Measurements from ENCODE around the gene CLIC2.
"Not testable (repeated sequence)": the region's sequence is repeated elsewhere in the genome, so short reads cannot be mapped to it uniquely, and the experiment has no call there.

CLIC2 gene

DNA sequence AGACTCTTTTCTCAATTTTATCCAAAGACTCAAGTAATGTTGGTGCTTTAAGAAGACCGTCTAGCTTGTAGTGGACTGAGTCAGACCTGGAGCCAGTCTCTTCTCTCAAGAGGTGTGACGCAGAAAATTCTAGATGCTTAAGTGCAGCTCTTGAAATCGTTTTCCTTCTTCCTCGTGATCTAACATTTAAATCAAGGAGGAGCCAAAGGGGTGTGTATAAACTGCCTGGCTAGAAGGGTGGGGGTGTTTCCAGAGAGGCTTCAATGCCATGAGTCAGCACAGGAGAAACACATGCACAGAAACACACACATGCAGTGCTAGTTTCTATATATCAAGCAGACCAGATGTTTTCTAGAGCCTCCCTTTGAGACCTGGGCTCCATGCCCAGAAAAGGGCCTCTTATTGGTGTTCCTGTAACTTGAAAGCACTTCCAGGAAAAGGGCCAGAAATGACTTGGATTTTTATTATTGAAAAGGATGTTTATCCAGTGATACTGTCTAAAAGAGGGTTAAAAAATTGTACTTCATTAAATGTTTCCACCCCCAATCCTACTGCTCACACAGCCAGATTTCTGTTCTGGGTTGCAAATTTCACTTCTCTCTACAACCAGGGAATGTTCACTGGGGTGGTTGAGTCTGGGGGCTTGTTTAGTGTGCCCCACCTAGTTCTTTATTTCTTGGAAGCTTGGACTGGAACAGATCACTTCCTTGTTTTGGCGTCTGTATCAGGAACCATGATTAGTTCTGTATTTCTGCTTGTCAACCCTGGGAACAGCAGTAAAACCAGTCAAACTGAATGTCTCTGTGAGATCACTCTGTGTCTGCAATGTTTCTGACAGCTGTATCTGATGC lies at the start of gene CLIC2:
Gene CLIC2, minus strand, starts transcription at position 129 of the 851 bp plus-strand sequence. CDS start 187 bp downstream, outside the sequence.
- peak; percentile 23 for DNase-seq (ENCODE audit: low read depth)

DNA sequence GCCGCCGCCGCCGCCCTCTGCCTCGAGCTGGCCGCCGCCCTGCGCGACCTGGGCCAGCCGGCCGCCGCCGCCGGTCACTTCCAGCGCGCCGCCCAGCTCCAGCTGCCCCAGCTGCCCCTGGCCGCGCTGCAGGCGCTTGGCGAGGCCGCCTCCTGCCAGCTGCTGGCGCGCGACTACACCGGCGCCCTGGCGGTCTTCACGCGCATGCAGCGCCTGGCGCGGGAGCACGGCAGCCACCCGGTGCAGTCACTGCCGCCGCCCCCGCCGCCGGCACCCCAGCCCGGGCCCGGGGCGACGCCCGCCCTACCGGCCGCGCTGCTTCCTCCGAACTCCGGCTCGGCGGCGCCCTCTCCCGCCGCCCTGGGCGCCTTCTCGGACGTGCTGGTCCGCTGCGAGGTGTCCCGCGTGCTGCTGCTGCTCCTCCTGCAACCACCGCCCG lies 48.1 kb upstream of the CLIC2 start:
- DNase-seq (ENCODE audit: low read depth) = not testable (repeated sequence)

DNA sequence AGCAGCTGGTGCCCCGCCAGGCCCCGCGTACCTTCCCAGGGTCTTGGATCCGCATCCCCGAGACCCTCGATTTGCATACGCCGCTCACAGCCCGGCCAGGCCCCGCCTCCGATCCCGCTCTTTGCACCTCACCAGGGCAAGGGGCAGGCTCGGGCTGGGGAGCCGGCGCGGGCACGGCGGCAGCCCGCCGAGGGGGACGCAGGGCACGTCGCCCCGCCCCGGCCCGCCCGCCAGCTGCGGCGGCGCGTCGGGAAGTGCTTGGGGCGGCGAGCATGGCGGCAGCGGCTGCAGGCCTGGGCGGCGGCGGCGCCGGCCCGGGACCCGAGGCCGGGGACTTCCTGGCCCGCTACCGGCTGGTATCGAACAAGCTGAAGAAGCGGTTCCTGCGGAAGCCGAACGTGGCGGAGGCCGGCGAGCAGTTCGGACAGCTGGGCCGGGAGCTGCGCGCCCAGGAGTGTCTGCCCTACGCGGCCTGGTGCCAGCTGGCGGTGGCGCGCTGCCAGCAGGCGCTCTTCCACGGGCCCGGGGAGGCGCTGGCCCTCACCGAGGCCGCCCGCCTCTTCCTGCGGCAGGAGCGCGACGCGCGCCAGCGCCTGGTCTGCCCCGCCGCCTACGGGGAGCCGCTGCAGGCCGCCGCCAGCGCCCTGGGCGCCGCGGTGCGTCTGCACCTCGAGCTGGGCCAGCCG lies 47.6 kb upstream of the CLIC2 start, which contains the start of gene F8A2:
Gene F8A2, plus strand, starts transcription at position 253 of the 686 bp plus-strand sequence. Its CDS starts 20 bp downstream, at position 273.
- DNase-seq (ENCODE audit: low read depth) = not testable (repeated sequence)

DNA sequence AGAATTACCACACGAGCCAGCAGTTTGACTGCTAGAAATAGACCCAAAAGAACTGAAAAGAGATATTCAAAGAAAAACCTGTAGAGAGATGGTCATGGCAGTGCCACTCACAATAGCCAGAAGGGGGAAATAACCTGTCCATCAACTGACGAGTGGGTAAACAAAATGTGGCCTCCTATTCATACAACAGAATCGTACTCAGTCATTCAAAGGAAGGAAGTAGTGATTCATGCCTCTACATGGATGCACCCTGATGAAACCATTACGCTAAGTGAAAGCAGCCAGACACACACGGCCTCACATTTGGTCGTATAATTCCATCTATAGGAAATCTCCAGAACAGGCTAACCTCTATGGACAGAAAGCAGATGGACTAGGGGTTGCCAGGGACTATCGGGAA lies 45.4 kb upstream of the CLIC2 start:
- not testable (repeated sequence) for DNase-seq (ENCODE audit: low read depth)

DNA sequence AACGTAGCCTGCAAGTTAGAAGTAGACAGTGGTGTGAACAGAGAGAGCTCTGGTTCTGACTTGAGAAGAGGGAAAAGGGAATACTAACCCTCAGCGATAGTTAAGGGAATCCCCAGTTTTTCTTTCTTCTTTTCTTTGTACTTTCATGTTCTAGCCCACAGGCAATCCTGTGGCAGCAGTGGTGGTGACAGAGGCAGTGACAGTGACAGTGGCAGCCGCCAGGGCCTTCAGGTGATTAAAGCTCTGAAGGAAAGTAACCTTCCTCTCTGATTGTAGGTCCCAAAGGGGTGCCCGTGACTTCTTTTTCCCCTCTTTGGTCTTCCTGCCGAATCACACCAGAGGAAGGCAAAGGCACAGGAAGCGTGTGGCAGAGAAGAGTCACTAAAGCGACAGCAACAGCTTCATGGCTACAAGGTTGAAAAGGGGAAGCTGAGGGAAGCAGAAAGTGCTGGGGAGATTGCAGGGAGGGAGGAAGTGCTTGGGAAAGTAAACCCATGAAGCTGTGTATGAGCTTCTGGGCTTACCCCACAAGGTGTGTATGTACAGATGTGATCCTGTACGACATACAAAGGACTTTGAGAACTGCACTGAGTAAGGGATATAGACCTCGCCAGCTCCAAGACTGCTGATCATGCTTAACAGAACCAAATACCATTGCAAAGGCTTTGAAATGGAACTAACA lies 39.5 kb upstream of the CLIC2 start:
- DNase-seq (ENCODE audit: low read depth) = not testable (repeated sequence)

DNA sequence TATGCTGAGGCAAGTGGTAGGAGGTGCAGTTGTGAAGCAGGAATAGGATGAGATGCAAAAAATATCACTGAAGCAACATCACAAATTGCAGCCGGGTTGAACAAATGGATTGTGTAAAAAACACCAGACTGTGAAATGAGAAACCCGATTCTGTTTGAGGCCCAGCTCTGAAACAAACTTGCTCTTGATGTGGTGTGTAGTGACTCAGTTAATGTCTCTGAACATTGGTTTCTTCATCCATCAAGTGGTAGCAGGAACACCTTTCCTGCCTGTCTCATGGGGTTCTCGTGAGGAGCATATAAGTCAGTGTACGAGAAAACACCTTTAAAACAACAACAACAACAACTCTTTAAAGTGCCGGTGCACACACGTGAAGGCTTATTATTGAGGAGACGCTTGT lies 29.3 kb upstream of the CLIC2 start:
- DNase-seq (ENCODE audit: low read depth) = not testable (repeated sequence)

DNA sequence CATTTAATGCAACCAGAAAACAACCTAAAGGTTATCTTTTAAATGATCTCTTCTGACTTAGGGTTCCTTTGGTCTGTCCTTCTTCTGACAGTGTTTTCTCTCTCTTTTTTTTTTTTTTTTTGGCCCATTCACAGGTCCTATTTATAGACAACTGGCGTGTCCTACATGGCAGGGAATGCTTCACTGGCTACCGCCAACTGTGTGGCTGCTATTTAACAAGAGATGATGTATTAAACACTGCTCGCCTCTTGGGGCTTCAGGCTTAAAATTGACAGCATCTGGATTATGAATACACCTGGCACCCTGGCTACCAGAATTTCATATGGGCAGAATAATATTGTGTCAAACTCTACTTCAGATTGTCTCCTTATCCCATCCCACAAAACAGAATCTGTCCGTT lies 15.0 kb upstream of the CLIC2 start:
- not testable (repeated sequence) for DNase-seq (ENCODE audit: low read depth)

DNA sequence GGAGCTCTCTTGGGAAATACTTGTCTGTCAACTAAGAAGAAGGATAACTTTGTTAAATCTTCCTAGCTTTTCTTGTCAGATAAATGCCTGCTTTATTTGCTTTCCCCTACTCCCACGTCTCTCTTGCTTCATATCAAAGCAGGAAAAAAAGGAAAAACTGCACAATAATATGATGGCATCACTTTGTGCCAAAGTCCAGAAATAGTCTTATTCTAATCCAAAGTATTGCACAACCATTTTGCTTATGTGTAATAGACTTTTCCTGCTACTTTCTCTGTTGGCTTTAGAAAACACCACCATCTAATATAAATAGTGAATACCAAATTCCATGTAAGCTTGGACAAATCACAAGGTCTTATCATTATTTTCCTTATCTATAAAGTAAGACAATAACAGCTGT lies 11.3 kb upstream of the CLIC2 start:
- not testable (repeated sequence) for DNase-seq (ENCODE audit: low read depth)

DNA sequence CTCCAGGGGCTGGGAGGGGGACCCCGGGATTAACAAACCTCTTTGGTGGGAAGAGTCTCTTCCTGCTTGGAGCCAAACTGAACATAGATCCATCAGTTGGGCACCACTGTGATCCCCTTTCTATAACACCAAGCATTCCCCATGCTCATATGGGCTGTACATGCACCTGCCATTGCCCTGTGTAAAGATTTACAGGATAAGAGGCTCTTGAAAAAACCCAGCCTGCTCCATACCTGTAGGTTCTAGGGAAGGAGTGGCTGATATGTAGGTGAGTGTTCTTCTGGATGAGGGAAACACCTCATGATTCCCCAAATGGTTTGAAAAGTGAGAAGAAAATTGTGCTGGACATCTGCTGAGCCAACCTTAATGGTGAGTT lies 911 bp upstream of the CLIC2 start:
- not testable (repeated sequence) for DNase-seq (ENCODE audit: low read depth)

DNA sequence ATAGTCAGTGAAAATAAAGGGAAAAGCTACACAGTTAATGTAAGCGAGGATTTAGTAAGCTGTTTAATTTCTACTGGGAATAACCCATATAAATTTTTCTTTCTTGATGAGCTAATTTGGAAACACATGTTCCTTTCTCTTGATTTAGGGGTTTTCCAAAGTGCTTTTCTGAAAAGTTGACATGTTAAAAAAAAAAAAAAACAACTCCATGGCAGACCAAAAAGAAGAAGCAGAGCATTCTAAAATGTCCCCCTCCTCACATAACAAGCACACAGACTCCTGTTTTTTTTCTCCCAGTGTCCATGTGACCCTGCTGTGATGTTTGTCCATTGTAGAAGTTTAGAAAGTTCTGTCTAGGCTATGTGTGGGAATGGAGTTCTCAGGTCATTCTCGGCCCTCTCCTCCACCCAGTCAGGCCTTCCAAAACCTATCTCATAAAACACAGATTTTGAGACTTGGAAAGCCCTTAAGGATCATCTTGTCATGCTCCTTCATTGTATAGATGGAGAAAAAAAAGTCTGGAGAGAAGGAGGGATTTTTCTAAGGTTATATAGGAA lies 792 bp downstream of the CLIC2 start:
- no peak for DNase-seq (ENCODE audit: low read depth)

DNA sequence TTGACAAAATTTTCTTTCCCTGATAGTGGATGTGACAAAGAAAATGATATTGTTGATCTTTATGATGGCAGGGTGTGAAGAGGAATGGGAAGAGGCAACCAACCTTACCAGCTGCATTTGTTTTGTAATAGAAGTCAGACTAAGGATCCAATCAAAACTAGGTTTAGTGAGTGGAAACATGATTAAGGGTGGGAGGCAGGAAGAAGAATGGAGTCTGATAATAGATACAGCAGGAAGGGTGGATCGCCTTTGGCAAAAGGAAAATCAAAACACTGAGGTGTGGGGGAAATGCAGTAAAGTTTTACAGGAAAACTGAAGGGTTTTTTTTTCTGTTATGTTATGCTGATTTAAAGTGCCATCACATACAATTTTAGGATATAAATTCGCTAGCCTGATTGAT lies 3.4 kb downstream of the CLIC2 start:
- no peak for DNase-seq (ENCODE audit: low read depth)

DNA sequence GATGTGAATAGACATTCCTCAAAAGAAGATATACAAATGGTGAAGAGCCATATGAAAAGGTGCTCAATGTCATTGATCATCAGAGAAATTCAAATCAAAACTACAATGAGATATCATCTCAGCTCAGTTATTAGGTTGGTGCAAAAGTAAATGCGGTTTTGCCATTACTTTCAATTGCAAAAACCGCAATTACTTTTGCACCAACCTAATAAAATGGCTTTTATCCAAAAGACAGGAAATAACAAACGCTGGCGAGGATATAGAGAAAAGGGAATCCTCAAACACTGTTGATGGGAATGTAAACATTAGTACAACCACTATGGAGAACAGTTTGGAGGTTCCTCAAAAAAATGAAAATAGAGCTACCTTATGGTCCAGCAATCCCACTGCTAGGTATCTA lies 5.1 kb downstream of the CLIC2 start:
- no peak for DNase-seq (ENCODE audit: low read depth)

DNA sequence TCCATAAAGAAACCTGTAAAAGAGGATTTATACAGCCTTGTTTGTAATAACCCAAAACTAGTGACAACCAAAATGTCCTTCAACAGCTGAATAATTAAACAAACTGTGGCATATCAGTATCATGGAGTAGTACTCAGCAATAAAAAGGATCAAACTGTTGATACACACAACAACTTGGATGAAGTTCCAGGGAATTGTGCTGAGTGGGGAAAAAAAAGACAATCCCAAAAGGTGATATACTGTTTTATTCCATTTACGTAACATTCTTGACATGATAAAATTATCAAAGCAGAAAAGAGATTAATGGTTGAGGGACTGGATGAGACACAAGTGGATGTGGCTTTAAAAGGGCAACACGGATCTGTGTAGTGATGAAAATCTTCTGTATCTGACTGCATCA lies 7.8 kb downstream of the CLIC2 start:
- DNase-seq (ENCODE audit: low read depth) = no peak

DNA sequence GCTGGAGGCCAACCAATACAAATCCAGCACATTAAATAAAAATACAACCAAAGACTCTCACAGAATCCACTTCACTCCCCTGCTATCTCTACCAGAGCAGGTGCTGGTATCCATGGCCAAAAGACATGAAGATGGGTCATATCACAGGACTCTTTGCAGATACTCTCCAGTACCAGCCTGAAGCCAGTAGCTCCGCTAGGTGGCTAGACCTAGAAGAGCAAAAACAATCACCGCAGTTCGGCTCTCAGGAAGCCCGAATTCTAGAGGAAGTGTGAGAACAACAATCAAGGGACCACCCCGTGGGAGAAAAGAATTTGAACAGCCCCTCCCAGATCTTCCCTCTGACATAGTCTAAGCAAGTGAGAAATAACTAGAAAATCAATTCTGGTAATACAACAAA lies 20.2 kb downstream of the CLIC2 start:
- DNase-seq (ENCODE audit: low read depth) = no peak

DNA sequence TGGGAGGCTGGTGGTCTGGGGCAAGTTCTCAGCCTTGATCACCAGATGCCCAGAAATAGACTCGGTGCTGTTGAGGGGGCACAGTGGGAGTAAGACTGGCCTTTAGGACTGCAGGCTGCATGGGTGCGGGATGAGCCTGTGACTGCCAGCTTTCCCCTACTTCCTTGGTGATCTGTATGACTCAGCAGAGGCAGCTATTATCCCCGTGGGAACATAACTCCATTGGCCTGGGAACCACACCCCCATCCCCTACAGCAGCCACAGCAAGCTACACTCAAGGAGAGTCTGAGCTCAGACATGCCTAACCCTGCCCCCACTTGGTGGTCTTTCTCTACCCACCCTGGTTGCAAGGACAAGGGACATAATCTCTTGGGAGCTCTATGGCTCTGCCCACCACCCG lies 20.6 kb downstream of the CLIC2 start:
- peak; percentile 13 for DNase-seq (ENCODE audit: low read depth)

DNA sequence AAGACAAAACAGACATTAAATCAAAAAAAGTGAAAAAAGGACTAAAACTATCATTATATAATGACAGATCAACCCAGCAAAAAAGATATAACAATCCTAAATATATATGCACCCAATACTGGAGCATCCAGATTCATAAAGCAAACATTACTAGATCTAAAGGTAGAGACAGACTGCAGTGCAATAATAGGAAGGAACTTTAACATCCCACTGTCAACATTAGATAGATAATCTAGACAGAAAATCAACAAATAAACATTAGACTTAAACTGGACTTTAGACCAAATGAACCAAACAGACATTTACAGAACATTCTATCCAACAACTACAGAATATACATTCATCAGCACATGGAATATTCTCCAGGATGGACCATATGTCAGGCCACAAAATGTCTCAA lies 40.6 kb downstream of the CLIC2 start:
- no peak for DNase-seq (ENCODE audit: low read depth)

DNA sequence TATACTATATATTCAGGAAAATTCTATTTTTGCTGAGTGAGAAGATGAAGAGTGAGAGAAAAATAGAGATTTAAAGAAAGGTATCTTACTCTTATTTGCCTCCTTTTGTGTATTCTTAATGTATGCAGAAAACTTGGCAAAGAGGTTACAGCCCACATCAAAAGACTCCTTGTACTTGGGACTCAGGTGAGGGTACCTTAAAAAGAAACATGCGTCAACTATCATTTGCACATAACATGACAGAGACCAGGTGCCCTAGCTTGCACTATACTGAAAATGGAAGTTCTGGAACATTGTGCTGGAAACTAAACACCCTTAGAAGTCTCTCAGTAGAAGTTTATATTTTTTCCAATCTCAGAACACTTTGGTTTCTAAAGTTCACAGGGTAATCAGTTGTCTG lies 54.5 kb downstream of the CLIC2 start:
- no peak for DNase-seq (ENCODE audit: low read depth)

DNA sequence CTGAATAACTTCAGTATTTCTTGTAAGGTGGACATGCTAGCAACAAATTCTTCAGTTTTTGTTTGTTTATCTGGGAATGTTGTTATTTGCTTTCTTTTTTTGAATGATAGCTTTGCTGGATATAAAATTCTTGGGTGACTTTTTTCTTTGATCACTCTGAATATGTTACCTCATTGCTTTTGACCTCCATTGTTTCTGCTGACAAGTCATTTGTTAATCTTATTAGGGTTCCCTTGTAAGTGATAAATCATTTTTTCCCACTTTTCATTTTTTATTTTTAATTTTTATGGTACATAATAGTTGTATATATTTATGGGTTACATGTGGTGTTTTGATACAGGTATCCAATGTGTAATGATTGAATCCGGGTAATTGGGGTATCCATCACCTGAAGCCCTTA lies 63.4 kb downstream of the CLIC2 start:
- no peak for DNase-seq (ENCODE audit: low read depth)

DNA sequence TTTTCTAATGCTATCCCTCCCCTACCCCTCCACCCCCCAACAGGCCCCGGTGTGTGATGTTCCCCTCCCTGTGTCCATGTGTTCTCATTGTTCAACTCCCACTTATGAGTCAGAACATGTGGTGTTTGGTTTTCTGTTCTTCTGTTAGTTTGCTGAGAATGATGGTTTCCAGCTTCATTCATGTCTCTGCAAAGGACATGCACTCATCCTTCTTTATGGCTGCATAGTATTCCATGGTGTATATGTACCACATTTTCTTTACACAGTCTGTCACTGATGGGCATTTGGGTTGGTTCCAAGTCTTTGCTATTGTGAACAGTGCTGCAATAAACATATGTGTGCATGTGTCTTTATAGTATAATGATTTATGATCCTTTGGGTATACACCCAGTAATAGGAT lies 66.4 kb downstream of the CLIC2 start:
- not testable (repeated sequence) for DNase-seq (ENCODE audit: low read depth)

DNA sequence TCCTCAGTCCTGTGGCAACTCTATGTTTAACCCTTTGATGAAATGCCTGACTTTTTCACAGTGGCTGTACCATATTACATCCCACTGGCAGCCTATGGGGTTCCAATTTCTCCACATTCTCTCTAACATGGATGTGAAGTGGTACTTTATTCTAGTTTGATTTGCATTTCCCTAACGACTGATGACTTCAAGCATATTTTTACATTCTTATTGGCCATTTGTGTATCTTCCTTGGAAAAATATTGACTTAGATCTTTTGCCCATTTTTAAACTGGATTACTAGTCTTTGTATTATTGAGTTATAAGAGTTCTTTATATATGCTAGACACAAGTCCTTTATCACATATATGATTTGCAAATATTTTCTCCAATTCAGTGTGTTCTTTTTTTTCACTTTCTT lies 68.0 kb downstream of the CLIC2 start:
- DNase-seq (ENCODE audit: low read depth) = no peak

DNA sequence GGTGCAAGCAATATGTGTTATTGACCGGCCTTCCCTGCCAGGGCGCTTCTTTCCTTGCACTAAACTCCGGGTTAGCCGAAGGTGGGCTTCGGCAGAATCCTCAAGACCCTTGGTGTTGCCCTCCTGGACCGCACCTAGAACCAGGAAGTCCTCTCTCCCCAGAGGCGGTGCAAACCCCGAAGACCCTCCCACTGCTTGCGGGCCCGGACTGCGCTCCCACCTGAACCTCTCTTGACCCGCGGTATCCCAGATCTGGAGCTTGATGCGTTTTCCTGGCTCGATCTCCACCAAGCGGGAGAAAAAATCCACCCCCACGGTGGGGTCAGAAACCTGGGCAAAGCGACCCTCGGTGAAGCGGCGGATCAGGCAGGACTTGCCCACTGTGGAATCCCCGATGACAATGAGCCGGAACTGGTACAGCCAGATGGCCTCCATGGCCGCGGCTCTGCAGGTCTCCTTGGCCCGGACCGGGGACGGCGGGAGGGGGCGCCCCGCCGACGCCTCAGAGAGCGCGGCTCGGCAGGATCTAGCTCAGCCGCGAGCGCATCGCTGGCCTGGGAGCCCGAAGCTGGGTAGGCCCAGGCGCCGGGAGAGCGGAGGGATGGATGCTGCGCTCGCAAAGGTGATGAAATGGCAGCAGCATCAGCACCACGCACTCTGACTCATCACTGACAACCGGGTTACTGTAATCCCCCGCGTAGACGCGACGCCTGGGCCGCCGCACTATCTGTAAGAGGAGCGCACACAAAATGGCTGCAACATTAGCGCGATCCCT lies 70.4 kb downstream of the CLIC2 start, which contains the start of gene RAB39B:
Gene RAB39B, minus strand, starts transcription at position 638 of the 775 bp plus-strand sequence. Its CDS starts 203 bp downstream, at position 435.
- peak; percentile 78 for DNase-seq (ENCODE audit: low read depth)

All from ELR (cell line).